K562 (cell line): Measurements from ENCODE around the gene TNNT3.

Experiments
- CHD2 ChIP-seq: IDR thresholded peaks from 2 replicates; pipeline ENCODE4 v1.6.1; 2011; ENCODE audit warnings: low read depth, low read length
- CTCF ChIP-seq, 3 experiments: IDR thresholded peaks in 2 of 3; conservative IDR thresholded peaks in 1 of 3; 2 replicates each; pipeline ENCODE4 v1.5.1; 2011 to 2012; ENCODE audit warnings: low read length in 3 of 3, mild to moderate bottlenecking in 3 of 3, control low read depth in 2 of 3, improper control_type of control experiment in 1 of 3, inconsistent platforms in 1 of 3, low read depth in 1 of 3, mixed read lengths in 1 of 3, moderate library complexity in 1 of 3; ENCODE audit not compliant: insufficient read depth in 2 of 3
- EGR1 ChIP-seq: fragments of 450-650 bp; conservative IDR thresholded peaks from 2 replicates; pipeline ENCODE4 v1.6.1; 2017; ENCODE audit warnings: mild to moderate bottlenecking
- KAT7 ChIP-seq: sonication (generic); formaldehyde crosslinking; IDR thresholded peaks from 2 replicates; pipeline ENCODE4 v1.8.0; 2022; ENCODE audit warnings: missing genetic modification reagents, mild to moderate bottlenecking, borderline replicate concordance
- MLLT1 ChIP-seq, 2 experiments: fragments of 450-650 bp; IDR thresholded peaks; 2 replicates each; pipeline ENCODE4 v1.6.1; 2016
- POLR2A ChIP-seq: fragments of 450-650 bp; conservative IDR thresholded peaks from 2 replicates; pipeline ENCODE4 v1.6.1; 2016
- SLC30A9 ChIP-seq: fragments of 250-450 bp; sonication (Bioruptor Pico); IDR thresholded peaks from 2 replicates; pipeline ENCODE4 v1.8.0; 2022; ENCODE audit warnings: mild to moderate bottlenecking, moderate library complexity
- TAF7 ChIP-seq: fragments of 450-650 bp; IDR thresholded peaks from 2 replicates; pipeline ENCODE4 v1.6.1; 2016; ENCODE audit warnings: missing genetic modification characterization, missing compliant biosample characterization

- TF ChIP-seq EGR1, result no peak
- no peak for TF ChIP-seq TAF7 (tag)
- TF ChIP-seq KAT7, result no peak
- no peak for TF ChIP-seq CTCF (IDR thresholded peaks at IDR 0.05 in 2 of 3, conservative IDR thresholded peaks at IDR 0.05 in 1 of 3; ENCODE audit: insufficient read depth in 2 of 3, low read depth in 1 of 3, low read length in 3 of 3)
- no peak for TF ChIP-seq POLR2A
- no peak for TF ChIP-seq CHD2
- TF ChIP-seq SLC30A9, result no peak
- no peak for TF ChIP-seq MLLT1 (IDR thresholded peaks at IDR 0.05)
These were observed 6.0 kb upstream of the TNNT3 start for GRCh38 chr11:1913271-1914060.
